Measurements from ENCODE around the gene DCHS2.

The DCHS2 gene

DNA sequence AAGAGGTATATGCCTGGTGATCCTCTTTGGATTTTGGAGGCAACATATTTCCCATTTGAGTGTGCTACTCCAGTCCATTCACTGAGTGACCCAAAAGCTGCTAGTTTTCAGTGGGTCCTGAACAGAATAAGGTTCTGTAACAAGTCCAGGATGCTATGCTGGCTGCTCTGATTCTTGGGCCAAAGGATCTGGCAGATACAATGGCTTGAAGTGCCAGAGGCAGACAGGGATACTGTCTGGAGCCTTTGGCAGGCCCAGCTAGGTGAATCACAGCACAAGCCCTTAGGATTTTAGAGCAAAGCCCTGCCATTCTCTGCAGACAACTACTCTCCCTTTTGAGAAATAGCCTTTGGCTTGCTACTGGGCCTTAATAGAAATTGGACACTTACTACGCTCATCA, 40.6 kb downstream of the DCHS2 start:
- no peak for DNase-seq

DNA sequence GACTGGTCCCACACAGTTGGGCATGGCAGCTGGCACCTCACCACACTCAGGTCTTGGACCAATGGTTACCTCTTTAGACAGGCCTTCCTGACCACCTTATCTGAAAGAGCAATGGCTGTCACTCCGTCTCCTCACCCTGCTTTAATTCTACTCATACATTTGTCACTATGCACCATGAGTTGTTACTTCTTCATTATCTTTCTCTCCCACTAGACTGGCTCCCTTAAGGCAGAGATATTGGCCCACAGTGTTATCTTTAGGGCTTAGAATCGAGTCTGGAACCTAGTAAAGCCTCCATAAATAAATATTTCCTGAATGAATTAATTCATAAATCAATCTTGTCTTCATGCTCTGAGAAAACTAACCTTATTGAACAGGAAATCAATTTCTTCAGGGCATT, 46.6 kb downstream of the DCHS2 start:
- no peak for DNase-seq

DNA sequence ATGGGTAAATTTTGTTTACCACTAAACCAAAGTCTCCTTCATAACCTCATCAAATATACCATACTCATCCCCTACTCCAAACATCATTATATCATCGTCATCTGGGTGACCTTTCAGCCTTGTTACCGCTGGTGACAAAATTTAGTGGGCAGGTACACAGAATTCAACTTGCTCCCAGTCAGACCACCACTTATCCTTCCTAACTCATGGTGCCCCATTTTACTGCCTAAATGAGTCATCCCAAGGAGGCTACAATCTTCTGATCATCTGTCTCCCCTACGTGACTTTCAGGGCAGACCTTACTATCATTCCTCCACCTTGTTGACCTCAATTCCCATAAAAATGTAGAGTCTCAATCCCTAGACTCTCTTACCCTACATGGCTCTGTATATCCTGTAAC, 49.6 kb downstream of the DCHS2 start:
- no peak for DNase-seq

DNA sequence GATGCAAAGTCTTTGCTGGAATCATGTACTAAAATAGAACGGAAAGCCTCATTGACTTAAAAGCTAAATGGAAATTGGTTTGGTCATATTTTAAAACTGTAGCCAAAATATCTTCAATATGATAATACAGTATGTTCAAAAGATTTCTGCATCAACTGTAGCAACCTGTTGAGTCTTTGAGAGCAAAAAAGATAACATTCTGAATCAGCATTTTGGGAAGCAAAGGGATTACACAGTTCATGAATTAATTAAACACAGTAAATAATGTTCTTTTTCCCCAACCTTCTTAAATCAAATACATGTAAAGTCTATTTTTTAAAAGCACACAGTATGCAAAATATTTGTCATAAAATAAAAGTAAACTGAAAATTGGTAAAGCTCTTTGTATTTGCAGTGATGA, 50.5 kb downstream of the DCHS2 start:
- no peak for DNase-seq

DNA sequence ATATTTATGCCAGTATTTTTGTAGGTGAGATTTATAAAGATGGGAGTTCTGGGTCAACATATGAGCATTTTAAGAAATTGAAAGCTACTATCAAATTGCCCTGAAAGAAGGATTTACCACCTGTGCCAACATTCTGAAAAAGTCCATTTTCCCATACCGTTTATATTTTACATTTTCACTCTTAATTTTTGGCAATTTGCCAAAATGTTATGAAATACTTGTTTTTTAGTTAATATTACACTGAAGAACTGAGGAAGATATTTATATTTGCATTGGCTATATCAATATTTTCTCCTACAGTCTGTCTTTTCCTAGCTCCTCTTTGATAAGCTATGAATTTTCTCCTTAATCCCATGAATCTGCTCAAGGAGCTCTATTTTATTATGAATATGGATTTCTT, 52.4 kb downstream of the DCHS2 start:
- no peak for DNase-seq

DNA sequence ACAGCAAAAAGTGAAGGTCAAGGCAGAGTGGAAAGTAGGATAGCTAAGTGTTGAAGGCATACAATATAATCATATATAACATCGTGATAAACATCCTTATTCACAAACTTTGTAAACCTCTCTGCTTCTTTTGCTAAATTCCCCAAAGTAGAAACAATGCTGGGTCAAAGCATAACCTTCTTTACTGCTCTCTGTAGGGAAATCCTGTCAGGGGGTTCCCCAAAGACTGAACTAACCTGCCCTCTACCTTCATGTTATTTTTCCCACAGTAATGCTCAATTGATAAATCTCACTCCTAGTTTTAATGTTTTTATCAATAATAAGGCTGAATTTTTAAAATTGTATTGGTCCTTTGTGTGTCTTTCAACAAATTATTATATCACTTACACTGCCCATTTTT, 55.7 kb downstream of the DCHS2 start:
- no peak for DNase-seq

DNA sequence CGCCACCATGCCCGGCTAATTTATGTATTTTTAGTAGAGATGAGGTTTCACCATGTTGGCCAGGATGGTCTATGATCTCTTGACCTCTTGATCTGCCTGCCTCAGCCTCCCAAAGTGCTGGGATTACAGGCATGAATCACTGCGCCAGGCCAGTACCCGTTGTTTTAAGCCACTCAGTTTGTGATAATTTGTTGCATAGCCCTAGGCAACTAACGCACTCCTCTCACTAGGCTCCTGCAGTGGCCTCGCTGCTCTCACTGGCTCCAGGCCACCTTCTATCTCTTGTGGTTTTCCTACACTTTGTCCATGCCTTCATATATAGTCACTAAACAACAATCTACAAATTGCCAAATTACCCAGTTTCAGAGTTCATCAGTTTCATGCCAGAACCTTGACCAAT, 58.1 kb downstream of the DCHS2 start:
- no peak for DNase-seq

DNA sequence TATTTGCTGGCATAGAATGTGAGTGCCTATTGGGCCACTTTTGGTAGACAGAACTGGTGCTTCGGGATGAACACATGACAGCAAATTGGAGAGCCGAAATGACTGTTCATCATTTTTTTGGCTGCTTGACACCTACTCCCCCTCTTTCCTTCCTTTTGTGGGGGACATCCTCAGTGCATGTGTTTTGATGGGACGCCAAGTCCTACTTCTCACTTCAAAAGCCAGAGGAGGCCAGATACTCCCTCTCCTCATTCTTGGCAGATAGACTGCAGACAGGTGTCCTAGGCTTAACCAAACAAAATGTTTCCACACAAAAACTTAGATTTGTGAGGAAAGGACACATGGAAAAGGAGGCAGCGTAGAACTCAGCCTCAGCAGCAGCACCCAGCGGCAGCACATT, 62.4 kb downstream of the DCHS2 start:
- DNase-seq, result no peak

DNA sequence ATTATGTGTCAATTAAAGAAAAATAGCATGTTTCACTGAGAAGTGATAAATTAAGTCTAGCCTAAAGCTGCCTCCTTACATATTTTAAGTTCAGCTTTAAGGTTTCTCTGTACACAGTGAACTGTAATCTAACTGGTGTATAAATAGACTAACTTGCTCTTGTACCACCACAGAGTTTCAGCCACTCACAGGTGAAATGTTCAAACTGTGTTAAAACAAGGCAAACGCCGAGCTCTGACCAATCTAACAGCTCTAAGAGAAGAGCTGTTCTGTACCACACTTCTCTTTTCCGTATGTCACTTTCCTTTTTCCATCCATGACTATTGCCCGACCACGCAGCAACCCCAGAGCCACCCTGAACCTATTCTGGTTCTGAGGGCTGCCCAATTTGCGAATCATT, 64.5 kb downstream of the DCHS2 start:
- no peak for DNase-seq

DNA sequence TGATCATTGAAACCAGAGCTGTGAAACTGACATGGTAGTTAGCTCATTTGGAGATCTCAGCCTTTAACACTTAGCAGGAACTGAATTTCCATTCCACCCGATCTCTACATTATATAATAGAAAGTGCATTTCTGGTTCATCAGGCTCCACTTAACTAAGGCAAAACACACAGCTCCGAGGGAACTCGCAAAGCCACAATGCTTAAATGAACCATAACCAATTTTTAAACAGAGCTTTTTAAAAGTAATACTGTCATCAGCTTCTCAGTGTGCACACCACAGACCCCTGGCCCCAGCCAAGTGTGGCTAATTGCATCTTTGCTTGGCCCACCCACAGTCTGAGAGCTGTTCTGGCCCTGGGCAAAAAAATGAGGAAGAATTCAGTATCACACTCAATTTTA, 66.1 kb downstream of the DCHS2 start:
- DNase-seq, result no peak

DNA sequence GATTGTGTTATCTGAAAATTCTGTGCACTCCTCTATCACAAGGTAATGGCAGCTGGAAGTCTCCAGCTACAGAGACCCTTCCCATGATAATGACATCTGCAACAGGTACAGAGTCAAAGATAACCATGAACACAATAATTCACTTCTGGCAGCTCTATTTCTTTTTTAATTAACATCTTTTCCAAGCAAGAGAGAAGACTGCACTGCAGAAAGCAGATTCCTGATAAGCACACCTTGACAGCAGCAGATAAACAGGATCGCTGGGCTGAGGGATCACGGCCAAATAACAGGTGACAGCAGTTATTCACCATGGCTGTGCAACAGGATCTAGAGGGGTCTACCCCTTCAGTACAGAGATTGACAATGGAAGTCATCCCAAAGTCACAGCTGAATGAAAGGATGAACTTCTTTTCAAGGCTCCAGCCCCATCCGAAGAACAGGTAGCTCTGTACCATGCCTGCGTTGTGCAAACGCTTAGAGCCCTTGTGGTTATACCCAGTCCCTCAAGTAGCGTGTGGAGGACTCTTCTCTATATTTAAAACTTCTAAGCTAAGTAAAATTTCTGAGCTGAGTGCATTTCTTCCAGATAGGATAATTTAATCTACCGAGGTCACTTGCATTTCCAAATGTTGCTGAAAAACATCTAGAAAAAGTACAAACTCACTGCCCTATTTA, 66.7 kb downstream of the DCHS2 start:
- DNase-seq, result no peak

DNA sequence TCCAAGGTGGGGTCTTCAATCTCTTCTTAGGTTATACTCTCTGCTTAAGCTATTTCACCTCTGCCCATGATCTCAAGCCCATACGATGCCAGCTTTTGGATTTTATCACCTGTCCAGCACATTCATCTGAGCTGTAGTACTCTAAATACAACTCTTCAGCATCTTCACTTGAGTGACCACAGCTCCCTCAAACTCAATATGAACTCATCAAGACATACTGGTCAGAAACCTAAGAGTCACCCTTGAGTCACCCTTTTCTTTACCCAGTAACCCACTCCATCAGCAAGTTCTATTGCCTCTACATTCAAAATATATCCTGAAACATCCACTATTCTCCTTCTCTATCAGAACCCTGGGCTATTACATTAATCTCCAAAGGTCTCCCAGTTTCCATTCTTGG, 69.4 kb downstream of the DCHS2 start:
- DNase-seq, result no peak

DNA sequence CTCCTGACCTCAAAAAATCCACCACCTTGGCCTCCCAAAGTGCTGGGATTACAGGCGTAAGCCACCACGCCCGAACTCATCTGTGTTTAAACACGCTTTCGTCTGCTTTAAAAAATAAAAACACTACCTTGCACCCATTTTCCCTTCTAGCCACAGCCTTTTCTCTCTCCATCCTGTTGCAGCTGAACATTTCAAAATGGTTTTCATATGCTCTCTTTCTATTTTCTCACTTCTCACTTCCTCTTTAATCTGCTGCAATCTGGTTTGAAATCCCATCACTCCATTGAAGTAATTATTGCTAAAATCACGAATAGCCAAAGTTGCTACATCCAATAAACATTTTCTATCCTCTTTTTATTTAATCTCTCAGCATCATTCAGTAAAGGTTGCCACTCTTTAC, 70.0 kb downstream of the DCHS2 start:
- DNase-seq, result no peak

DNA sequence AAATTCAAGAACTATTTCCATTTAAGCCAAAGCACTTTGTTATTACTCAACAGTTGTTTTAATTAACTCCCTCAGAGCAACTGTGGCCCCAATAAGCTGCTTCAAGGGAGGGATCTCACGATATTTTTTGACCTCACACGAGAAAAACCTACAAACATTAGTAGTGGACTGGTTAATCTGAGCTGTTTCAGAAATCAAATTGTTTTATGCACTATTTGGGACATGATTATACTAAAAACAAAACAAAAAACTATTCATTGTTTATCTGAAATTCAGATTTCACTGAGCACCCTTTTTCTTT, 74.3 kb downstream of the DCHS2 start:
- no peak for DNase-seq

DNA sequence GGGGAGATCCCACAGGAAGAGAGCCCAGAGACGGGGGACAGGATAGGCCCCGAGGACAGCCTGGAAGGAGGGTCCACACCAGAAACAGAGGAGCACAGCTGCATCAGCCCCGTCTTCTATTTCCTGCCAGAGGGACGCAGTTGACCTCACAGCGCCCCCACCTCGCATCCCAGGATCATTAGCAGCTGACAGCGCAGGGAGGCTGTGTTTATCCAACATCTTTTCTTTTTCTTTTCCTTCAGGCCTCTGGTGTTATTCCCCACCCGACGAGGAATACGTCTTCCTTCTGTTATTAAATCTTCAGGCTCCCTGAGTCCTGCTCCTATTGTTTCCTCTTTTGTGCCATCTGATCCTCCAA, 75.4 kb downstream of the DCHS2 start:
- no peak for DNase-seq

DNA sequence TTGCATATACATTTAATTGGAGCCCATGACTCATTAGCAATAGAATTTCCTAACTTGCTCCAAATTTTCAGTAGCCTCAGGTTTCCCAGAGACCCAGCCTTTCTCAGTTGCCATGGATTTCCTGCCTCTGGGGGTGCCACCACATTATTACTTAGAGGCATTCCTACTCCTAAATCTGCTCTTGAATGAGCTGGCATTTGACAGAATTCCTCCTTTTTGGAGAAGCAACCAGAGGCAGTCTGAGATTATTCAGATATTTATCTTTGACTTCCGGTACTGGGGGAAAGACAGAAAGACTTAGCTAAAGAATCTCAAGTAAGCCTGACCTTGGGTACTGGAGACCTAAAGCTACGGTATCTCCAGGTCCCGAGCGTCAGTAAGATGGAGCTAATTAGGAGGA, 76.3 kb downstream of the DCHS2 start:
- no peak for DNase-seq

DNA sequence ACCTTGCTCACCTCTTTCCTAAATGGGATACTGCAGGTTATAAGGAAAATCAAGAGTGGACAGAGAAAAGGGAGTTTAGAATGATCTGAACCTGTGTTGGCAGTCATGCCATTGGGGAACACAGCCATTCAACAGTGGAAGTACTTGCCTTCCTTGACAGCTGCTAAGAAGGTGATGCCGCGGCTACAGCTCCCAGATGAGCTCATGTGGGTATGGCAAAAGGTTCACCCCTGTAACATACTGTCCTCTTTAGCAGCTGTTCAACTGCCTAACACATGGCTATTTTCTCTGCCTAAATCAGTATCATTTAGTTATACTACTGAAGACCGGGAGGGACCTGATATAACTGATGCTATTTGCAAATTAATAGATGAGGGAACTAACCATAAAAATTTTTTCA, 76.8 kb downstream of the DCHS2 start:
- no peak for DNase-seq

DNA sequence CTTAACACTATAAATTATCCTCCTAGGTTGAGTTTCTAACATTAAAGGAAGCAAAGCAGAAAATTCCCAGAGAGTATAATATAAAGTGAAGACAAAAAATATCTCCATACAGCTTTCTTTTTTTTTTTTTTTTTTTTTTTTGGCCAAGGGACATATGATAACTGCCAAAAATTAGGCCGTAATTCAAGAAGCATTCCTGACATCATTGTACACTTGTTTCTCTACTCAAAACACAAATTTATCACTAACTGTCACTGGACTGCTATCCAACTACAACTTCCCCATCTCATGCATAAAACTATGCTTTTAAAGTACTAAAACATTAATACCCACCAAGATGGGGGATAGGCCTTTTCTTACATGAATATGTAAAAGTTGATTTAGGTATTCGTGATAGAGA, 77.2 kb downstream of the DCHS2 start:
- DNase-seq, result no peak

DNA sequence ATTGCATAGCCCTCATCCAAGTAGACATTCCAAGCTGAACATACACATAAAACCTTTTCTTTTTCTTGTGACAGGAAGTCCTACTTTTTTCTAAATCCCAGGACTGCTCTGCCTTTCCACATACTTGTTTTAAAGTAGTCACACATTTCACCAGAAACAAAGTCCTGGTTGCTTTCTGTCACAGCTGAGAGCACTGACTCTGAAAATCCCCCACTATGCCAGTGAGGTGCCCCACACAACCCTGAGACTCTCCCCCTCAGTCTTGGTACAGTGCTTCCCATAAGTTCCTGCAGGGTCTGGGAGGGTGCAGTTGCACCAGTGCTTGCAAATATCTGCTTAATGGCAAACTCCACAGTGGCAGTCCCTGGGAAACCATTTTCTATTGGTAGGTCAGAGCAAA, 84.2 kb downstream of the DCHS2 start:
- DNase-seq, result no peak

DNA sequence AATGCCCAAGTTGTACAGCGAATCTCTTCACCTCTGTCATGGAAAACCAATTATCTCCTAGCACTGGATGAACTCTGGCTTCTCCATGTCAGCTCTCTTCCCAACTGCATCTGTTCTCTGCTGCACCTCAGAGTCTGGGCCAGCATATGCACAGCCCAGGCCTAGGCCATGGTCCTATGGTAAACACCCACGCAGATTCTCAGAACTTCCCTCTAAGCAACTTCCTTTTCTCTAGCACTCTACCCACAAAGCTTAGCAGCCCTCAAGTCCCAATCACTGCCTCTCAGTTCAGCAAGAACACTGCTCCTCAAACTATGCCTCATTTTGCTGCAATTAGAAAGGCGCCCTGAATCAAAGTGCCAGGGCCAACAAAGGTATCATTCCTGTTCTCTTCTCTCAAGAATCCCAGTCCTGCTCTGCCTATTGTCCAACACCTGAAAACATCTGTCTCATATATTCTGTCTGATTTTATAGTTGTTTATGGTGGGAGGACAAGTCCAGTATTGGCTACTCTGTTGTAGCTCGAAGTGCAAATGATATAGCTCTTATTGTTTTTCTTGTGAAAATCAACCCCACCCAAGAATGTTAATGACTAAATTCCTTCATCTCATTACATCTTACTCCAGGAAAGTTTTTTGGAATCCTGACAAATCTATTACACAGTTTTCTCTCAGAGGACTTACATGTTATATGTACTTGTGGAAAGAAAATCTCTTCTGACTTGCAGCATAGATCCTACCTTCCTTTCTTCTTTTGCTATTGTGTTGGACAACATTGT, 85.4 kb downstream of the DCHS2 start:
- no peak for DNase-seq

DNA sequence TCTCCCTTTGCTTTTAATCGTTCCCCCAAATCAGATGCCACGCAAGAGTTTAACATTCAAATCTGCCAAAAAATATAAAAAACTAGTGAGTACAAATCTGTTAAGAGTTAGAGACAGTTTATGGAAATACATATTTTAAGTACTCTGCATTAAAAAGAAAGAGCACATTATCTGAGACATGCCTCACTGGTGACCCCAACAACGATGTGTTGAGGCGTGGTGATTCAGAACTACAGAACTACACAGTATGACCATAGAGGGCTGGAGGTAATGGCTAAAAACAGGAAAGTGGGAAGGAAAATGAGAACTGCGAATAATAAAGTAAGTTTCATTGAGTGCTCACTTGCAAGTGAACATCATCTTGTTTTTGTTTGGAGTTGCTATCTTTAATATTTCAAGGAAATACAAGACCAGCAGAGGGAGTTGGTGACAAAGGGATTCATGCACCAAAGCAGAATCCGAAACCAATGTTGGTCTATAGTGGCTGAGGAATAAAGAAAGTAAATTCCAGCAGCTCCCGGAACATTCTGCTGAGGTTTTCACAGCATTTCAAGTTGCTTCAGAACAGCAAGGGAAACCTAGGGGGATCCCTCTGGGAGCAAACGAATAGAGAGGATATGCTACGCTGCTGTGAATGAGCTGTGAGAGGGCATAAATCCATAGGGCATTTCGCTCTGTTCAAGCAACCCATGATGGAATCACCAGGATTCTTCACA, 92.2 kb downstream of the DCHS2 start:
- DNase-seq, result no peak

DNA sequence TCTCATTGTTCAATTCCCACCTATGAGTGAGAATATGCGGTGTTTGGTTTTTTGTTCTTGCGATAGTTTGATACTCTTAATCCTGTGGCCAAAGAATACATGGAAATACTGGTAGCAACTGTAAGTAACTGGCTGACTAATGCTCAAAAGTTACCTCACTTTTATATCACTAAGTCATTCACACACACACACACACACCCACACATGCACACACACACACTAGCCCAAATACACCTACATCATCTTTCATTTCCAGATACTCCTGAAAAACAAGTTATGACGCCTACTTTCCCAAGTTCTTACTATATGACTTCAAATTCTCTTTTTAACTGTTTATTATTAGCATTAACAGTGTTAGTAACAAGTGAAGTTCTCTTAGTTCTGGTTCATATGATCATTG, 101.3 kb downstream of the DCHS2 start:
- no peak for DNase-seq

DNA sequence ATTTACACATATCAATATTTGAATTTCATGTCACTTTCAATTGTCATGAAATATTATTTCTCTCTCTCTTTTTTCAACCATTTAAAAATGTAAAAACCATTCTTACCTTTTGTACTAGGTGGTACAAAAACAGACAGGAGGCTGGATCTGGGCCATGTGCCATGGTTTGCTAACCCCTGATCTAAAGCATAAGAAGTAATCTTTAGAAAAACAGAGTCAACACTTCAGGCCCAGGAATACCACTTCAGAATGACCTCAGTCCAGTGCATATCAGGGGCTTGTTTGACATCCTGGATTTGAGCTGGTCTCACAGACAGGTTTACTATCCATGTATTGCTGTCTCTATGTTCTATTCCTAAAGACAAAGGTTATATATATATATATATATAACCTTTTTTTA, 102.5 kb downstream of the DCHS2 start:
- DNase-seq, result no peak

DNA sequence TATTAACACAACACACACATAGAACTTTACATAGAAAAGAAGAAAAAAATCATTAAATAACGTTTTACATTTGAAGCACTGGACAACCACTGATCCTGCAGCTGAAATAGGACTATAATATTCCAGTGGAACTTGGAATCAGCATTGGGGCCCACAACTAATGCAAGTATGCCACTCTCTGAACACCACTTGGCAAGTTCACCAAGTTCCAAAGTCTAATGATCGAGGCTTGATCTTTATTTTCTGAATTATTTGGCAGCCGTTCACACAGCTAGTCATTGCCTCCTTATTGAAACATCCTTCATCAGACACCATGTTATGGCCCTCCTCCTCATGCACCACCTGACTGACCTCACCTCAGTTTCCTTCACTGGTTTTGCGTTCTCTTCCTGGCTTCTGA, 107.6 kb downstream of the DCHS2 start:
- DNase-seq, result no peak

DNA sequence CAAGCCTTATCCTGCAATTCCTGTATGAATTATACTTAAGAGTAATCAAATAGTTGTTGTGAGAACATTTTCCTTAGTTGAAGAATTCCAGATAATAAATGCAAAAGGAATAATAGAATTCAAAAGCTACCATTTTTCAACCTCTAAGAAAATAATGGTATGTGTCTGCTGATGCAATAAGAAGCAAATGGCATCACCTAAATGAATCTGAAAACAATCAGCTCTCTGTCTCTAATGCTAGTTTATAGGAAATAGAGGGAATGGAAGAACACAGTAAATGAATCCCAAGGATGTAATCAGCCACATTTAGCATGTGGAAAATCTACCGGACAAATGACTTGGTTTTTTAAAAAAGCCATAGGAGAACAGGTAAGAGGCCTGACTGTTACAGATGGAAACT, 115.1 kb downstream of the DCHS2 start:
- DNase-seq, result no peak

Measured in stimulated activated CD4-positive, alpha-beta T cell treated with anti-CD3 and anti-CD28 coated beads, Interleukin-4, amount 100 ng/mL, for 24 hours (primary cell).